ENCODE data around the gene DNLZ. TPM values are rescaled to one million over a fixed set of nuclear protein-coding genes. Genes with fewer than 3 reads are reported as not detected.

The DNLZ gene
- total and polyA plus RNA-seq, 5 donors from 2014 or later, result 25.5 to 67.9 (median 57.6) TPM

DNA sequence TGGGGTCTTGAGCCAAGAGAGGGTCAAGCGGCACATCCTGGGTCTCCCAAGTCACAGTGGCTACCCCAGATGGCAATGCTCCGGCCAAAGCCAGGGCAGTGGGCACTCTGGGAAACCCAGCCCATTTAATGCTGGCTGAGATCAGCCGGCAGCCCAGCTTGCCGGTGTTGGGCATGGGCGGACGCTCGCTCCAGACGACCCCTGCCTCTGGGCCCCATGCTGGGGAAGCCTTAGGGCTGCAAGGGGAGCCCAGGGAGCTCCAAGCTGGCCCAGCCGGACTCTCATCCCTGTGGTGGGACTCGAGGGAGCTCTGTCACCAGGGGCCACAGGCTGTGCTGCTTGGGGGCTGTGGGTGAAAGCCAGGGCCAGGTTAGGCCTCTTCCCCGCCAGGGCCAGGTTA lies 15.9 kb upstream of the DNLZ start:
- no peak overlapping the region for H3K4me3 ChIP-seq (ENCODE audit: low read depth, low read length)
- Mint-ChIP-seq H3K9me3 (no peaks in the 10 kb centered on the region), H3K27ac (no peak overlapping the region), H3K4me1 (peaks cover 0 to 4% (median 2%) of the 10 kb centered on the region in 4 donors), H3K27me3 (no peaks in the 10 kb centered on the region), H3K4me3 (no peak overlapping the region), H3K36me3 (peaks cover 6% of the 10 kb centered on the region)
- no peaks in the 10 kb centered on the region for H3K9me3 ChIP-seq (ENCODE audit: control insufficient read depth in 2 of 2, low read length in 2 of 2)
- ATAC-seq (ENCODE audit: low read depth in 2 of 2) (no peak), DNase-seq (no peak)
- H3K27me3 ChIP-seq (ENCODE audit: control insufficient read depth, insufficient read depth, low read length), result no peaks in the 10 kb centered on the region
- peaks cover 2% of the 10 kb centered on the region for H3K4me1 ChIP-seq (ENCODE audit: control insufficient read depth, insufficient read depth, low read length, poor library complexity, severe bottlenecking)
- no peak overlapping the region for H3K27ac ChIP-seq (ENCODE audit: insufficient read depth, low read length, poor library complexity, severe bottlenecking)
- peaks cover 5% of the 10 kb centered on the region for H3K36me3 ChIP-seq (ENCODE audit: control insufficient read depth, insufficient read depth, low read length)

DNA sequence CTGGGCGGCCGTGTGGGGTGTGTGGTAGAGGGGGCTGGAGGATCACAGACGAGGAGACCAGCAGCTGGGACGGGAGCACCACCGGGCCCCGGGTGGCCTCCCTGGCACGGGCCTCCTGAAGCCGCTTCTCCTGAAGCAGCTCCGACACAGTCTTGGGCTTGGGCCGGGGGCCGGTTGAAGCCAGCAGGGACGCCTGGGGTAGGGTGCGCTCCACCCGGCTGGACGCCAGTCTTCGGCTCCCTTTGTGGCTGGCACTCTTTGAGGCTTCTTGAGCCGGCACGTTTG lies 15.4 kb upstream of the DNLZ start:
- Histone ChIP-seq H3K27ac (ENCODE audit: insufficient read depth, low read length, poor library complexity, severe bottlenecking) (no peak overlapping the region), H3K9me3 (ENCODE audit: control insufficient read depth in 2 of 2, low read length in 2 of 2) (no peaks in the 10 kb centered on the region), H3K36me3 (ENCODE audit: control insufficient read depth, insufficient read depth, low read length) (peaks cover 5% of the 10 kb centered on the region), H3K4me3 (ENCODE audit: low read depth, low read length) (no peak overlapping the region), H3K27me3 (ENCODE audit: control insufficient read depth, insufficient read depth, low read length) (no peaks in the 10 kb centered on the region), H3K4me1 (ENCODE audit: control insufficient read depth, insufficient read depth, low read length, poor library complexity, severe bottlenecking) (no peaks in the 10 kb centered on the region)
- Mint-ChIP-seq H3K36me3 (peaks cover 2% of the 10 kb centered on the region), H3K27ac (no peak overlapping the region), H3K27me3 (no peaks in the 10 kb centered on the region), H3K4me3 (no peak overlapping the region), H3K9me3 (no peaks in the 10 kb centered on the region), H3K4me1 (no peaks in the 10 kb centered on the region)
- DNase-seq, result no peak
- peak in 1 of 2 donors; percentile 13 for ATAC-seq (ENCODE audit: low read depth in 2 of 2)

DNA sequence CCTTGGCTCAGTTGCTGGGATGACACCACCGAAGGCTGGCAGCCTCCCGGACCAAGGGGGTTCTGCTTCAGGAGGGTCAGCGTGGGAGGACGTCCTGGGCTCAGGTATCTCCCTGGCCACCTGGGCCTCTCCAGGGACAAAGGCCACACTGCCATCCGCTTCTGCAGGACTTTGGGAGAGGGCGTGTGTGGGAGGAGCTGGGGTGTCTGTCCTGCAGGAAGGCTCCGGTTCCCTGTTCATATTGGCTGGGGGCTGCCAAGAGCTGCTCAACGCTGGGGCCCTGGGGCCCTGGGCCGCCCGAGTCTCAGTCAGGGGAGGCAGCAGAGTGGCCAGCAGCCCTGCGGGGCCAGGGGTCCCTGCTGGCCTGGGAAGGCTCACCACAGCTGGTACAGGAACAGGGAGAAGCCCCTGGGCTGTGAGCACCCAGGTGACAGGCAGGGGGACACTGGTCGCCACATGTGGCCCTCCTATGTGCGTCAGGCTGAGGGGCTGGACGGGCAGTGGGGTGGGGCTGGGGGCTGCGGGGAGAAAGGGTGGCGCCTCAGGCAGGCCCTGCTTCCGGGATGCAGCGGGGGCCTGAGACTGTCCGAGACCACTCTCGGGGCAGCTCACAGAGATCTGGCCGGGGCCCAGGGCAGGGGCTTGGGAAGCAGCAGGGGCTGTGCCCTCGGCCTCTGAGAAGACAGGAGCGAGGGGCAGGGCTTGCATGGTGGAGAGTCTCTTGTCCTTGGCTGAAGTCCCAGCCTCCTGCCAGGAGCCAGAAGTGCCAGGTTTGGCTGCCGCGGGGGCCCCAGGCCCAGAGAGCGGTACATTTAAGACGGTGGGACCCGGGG lies 14.8 kb upstream of the DNLZ start:
- Histone ChIP-seq H3K27ac (ENCODE audit: insufficient read depth, low read length, poor library complexity, severe bottlenecking) (no peak overlapping the region), H3K36me3 (ENCODE audit: control insufficient read depth, insufficient read depth, low read length) (peaks cover 5% of the 10 kb centered on the region), H3K27me3 (ENCODE audit: control insufficient read depth, insufficient read depth, low read length) (no peaks in the 10 kb centered on the region), H3K9me3 (ENCODE audit: control insufficient read depth in 2 of 2, low read length in 2 of 2) (no peaks in the 10 kb centered on the region), H3K4me1 (ENCODE audit: control insufficient read depth, insufficient read depth, low read length, poor library complexity, severe bottlenecking) (no peaks in the 10 kb centered on the region), H3K4me3 (ENCODE audit: low read depth, low read length) (no peak overlapping the region)
- H3K27me3 Mint-ChIP-seq, result no peaks in the 10 kb centered on the region
- H3K4me3 Mint-ChIP-seq, result no peak overlapping the region
- no peak overlapping the region for H3K27ac Mint-ChIP-seq
- ATAC-seq (ENCODE audit: low read depth in 2 of 2) (no peak), DNase-seq (no peak)
- no peaks in the 10 kb centered on the region for H3K36me3 Mint-ChIP-seq
- no peaks in the 10 kb centered on the region for H3K4me1 Mint-ChIP-seq
- H3K9me3 Mint-ChIP-seq, result no peaks in the 10 kb centered on the region

DNA sequence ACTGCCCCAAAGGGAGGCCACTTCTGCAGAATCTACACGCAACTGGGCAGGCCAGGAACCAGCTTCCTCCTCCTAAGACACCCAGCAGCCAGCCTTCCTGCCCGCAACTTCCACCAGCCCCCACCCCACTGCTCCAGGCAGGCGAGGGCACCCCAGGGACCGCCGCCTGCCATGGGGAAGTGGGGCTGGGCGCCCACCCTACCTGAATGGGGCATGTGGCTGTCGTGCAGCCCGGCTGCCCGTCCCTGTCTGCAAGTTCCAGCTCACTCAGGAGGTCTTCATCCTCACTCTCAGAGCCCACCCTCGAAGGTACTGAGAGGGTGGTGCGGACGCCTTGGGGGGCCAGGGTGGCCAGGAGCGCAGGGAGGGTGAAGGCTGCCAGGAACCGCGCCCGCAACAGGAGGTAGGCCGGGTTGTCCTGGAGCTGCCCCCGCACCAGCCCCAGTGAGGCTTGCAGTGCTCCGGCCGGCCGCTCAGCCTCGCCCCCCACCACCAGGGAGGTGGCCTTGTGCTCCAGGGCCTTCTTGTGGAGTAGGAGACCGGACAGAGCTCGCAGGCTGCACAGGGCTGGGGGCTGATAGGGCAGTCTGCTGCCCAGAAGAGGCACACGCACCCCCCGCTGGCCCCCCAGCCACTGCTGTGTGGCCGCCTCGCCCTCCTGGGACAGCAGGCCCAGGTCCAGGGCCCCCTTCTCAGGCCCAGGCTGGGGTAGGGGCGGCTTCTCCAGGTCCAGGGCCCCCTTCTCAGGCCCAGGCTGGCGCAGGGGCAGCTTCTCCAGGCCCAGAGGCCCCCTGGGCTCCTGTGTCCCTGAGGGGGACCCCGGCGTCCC lies 14.0 kb upstream of the DNLZ start:
- H3K4me3 ChIP-seq (ENCODE audit: low read depth, low read length), result no peak overlapping the region
- peaks cover 4% of the 10 kb centered on the region for H3K4me1 ChIP-seq (ENCODE audit: control insufficient read depth, insufficient read depth, low read length, poor library complexity, severe bottlenecking)
- H3K36me3 ChIP-seq (ENCODE audit: control insufficient read depth, insufficient read depth, low read length), result peaks cover 1% of the 10 kb centered on the region
- H3K4me1 Mint-ChIP-seq, result no peaks in the 10 kb centered on the region
- no peaks in the 10 kb centered on the region for H3K27me3 ChIP-seq (ENCODE audit: control insufficient read depth, insufficient read depth, low read length)
- H3K9me3 Mint-ChIP-seq, result no peaks in the 10 kb centered on the region
- no peak overlapping the region for H3K27ac Mint-ChIP-seq
- H3K27ac ChIP-seq (ENCODE audit: insufficient read depth, low read length, poor library complexity, severe bottlenecking), result no peak overlapping the region
- no peak overlapping the region for H3K4me3 Mint-ChIP-seq
- DNase-seq (no peak), ATAC-seq (ENCODE audit: low read depth in 2 of 2) (no peak)
- H3K36me3 Mint-ChIP-seq, result no peaks in the 10 kb centered on the region
- H3K9me3 ChIP-seq (ENCODE audit: control insufficient read depth in 2 of 2, low read length in 2 of 2), result no peaks in the 10 kb centered on the region
- H3K27me3 Mint-ChIP-seq, result no peaks in the 10 kb centered on the region

DNA sequence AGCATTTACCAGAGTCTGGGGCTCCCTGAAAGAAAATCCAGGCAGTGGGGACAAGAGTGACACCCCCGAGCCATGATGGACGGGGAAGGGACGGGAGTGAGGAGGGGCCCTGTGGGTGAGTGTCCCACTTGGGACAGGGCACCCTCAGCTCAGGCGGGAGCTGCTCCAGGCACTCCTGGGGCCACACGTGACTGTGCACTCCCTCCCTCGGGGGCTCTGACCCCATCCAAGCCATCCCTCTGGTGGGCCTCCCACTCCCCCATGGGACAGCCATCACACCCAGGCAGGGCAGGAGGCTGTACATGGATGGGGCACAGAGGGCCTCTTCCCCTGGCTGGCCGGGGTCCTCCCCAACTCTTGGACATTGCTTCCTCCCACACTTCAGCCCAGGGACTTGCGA lies 12.9 kb upstream of the DNLZ start:
- Histone ChIP-seq H3K36me3 (ENCODE audit: control insufficient read depth, insufficient read depth, low read length) (no peaks in the 10 kb centered on the region), H3K9me3 (ENCODE audit: control insufficient read depth in 2 of 2, low read length in 2 of 2) (no peaks in the 10 kb centered on the region), H3K4me3 (ENCODE audit: low read depth, low read length) (no peak overlapping the region), H3K27ac (ENCODE audit: insufficient read depth, low read length, poor library complexity, severe bottlenecking) (no peak overlapping the region), H3K27me3 (ENCODE audit: control insufficient read depth, insufficient read depth, low read length) (no peaks in the 10 kb centered on the region), H3K4me1 (ENCODE audit: control insufficient read depth, insufficient read depth, low read length, poor library complexity, severe bottlenecking) (peaks cover 8% of the 10 kb centered on the region)
- ATAC-seq (ENCODE audit: low read depth in 2 of 2) (no peak), DNase-seq (no peak)
- Mint-ChIP-seq H3K27me3 (no peaks in the 10 kb centered on the region), H3K4me3 (no peak overlapping the region), H3K36me3 (no peaks in the 10 kb centered on the region), H3K27ac (no peak overlapping the region), H3K9me3 (no peaks in the 10 kb centered on the region), H3K4me1 (no peaks in the 10 kb centered on the region)

DNA sequence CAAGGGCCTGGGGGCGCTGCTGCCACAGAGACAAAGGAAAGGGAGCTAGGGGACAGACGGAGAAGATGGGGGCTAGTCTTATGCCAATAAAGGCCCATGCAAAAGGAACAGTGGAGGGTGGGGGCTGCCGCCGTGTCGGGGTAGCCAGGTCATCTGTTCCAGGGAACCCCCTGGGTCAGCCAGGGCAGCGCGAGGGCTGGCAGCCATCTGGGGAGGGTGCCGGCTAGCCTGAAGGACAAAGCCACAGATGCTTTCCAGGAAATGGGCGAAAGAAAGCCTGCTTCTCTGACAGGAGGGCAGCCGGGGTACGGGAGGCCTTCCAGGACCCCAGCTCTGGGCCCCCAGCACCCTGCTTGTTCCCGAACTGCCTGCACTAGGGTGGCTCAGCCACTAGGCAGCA lies 11.6 kb upstream of the DNLZ start:
- Histone ChIP-seq H3K9me3 (ENCODE audit: control insufficient read depth in 2 of 2, low read length in 2 of 2) (no peaks in the 10 kb centered on the region), H3K4me1 (ENCODE audit: control insufficient read depth, insufficient read depth, low read length, poor library complexity, severe bottlenecking) (peaks cover 8% of the 10 kb centered on the region), H3K4me3 (ENCODE audit: low read depth, low read length) (no peak overlapping the region), H3K36me3 (ENCODE audit: control insufficient read depth, insufficient read depth, low read length) (no peaks in the 10 kb centered on the region), H3K27ac (ENCODE audit: insufficient read depth, low read length, poor library complexity, severe bottlenecking) (no peak overlapping the region), H3K27me3 (ENCODE audit: control insufficient read depth, insufficient read depth, low read length) (no peaks in the 10 kb centered on the region)
- Mint-ChIP-seq H3K36me3 (no peaks in the 10 kb centered on the region), H3K4me1 (no peaks in the 10 kb centered on the region), H3K9me3 (no peaks in the 10 kb centered on the region), H3K4me3 (no peak overlapping the region), H3K27ac (no peak overlapping the region), H3K27me3 (no peaks in the 10 kb centered on the region)
- DNase-seq, result no peak
- ATAC-seq (ENCODE audit: low read depth in 2 of 2), result no peak

DNA sequence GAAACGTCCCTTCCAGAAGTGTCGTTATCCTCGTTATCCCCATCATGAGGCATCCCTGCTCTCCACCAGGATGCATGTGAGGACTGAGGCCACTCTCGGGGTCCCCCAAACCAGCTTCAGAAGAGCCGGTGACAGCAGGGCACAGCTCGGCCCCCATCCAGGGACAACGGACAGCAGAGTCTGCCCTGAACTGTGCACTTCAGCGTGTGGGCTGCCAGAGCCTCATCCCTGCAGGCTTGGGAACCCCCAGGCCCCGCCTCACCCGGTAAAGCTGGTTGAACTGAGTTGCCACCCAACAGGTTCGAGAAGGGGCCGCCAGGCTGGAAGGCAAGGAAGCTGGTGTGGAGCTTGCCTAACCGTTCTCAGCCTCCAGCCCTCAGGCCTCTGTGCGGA lies 10.6 kb upstream of the DNLZ start:
- H3K9me3 Mint-ChIP-seq, result no peaks in the 10 kb centered on the region
- Histone ChIP-seq H3K4me3 (ENCODE audit: low read depth, low read length) (no peak overlapping the region), H3K27me3 (ENCODE audit: control insufficient read depth, insufficient read depth, low read length) (no peaks in the 10 kb centered on the region), H3K27ac (ENCODE audit: insufficient read depth, low read length, poor library complexity, severe bottlenecking) (no peak overlapping the region), H3K4me1 (ENCODE audit: control insufficient read depth, insufficient read depth, low read length, poor library complexity, severe bottlenecking) (peaks cover 8% of the 10 kb centered on the region), H3K36me3 (ENCODE audit: control insufficient read depth, insufficient read depth, low read length) (no peaks in the 10 kb centered on the region), H3K9me3 (ENCODE audit: control insufficient read depth in 2 of 2, low read length in 2 of 2) (no peaks in the 10 kb centered on the region)
- ATAC-seq (ENCODE audit: low read depth in 2 of 2) (no peak), DNase-seq (no peak)
- no peak overlapping the region for H3K27ac Mint-ChIP-seq
- no peak overlapping the region for H3K4me3 Mint-ChIP-seq
- no peaks in the 10 kb centered on the region for H3K4me1 Mint-ChIP-seq
- no peaks in the 10 kb centered on the region for H3K27me3 Mint-ChIP-seq
- H3K36me3 Mint-ChIP-seq, result no peaks in the 10 kb centered on the region
